Right forelimb (tissue), 1 donor: ENCODE results near the gene PPP2R1B.

ENCODE experiments used
- DNase-seq: peaks from one replicate; pipeline ENCODE4 v3.0.0-alpha.2; 2018

Gene PPP2R1B

DNA sequence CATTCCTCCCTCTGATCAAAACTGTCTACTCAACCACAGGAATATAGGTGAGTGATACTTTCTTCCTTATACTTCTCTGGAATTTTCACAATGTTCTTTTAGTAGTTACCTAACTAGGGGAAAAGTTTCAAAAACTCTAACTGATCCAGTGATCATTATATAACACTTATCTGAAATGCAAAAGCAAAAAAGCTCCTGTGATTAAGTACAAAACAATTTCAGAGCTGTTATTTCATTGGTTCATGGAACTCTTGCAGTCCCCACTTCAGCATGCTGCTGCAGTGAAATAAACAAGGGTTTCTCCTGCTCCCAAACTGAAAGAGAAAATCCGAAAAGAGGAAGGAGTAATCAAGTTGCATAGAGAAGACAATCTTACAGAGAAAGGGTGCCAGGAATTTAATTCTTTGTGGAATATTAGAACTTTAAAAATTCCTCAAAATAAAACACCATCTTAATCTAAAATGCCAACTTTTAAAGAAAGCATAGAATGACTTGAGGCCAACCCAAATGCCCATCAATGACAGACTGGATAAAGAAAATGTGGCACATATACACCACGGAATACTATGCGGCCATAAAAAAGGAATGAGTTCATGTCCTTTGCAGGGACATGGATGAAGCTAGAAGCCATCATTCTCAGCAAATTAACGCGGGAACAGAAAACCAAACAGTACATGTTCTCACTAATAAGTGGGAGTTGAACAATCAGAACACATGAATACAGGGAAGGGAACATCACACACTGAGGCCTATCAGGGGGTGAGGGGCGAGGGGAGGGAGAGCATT is 20.3 kb downstream of the PPP2R1B start:
- DNase-seq, result no peak

GRCh38 chr11:111743700-111744099 is 22.5 kb downstream of the PPP2R1B start:
- DNase-seq, result no peak

DNA sequence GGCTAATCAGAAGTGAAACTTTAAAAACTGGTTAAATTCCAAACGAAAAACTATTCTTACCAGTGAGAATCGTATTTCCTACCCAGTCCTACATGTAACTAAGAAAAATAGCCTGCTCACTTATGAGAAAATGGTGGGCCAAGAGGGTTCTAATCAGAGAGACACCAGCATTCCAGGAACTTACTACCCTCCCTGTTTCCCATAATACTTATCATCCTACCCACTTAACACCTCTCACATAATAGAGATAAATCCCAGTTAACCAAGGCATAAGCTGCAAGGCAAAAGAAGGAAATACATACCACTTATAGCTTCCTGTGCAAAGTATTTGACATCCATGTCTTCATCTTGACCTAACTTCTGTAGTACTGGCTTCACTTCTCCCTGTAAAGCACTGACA is 24.4 kb downstream of the PPP2R1B start:
- no peak for DNase-seq

- DNase-seq, result no peak
Observed at GRCh38 chr11:111739299-111739698, 26.9 kb downstream of the PPP2R1B start.

DNA sequence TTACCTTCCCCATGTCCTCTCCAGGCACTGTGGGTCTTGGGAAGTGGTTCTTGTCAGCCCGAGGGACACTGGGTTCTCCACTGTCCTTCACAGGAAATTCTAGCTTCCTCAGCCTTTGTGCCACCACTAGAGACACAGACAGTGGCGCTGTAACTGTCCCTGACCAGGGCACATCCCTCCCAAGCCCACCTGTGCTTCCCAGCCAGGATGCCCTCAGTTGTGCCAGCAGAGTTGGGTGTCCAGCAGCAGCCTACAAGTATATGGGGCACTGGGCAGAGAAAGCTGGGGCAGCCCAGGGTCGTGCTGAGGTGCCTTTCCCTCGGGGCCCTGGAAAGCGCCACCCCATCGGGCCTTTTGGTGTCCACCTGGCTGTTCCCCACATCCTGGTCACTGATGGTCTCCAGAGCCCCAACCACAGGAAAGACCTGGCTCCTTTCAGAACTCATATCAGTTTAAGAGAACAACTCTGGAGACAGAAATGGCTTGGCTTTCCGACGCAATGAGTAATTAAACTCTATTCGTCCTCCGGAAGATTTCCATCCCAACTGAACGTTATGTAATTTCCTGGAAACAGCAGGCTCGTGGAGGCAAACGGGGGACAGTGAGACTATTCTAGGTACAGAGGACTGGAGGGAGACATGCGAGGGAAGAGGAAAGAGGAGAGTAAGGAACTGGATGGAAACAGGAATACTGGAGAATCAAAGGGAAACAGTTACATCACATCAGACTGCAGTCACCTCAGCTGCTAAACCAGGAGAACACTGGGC is 28.6 kb downstream of the PPP2R1B start:
- no peak for DNase-seq

GRCh38 chr11:111736621-111737443 is 29.4 kb downstream of the PPP2R1B start:
- no peak for DNase-seq

DNA sequence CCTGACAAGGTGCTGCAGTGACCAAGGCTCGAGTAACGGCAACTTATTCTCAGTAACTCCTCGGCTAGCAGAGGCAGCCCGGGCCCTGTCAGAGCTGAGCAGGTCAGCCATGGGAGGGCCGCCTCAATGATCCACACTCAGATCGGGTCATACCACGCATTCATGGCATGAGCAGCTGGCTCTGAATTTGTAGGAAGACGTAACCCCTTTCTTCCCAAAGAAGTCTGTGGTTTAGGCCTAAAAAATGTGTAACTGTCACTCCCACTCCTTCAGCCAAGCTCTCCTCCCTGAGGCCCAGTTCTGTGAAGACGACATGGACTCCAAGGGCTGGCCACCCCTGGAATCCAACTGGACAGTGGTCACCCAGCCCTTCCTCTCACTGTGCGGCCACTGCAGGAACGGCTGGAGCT is 30.0 kb downstream of the PPP2R1B start:
- peak; percentile 70 for DNase-seq

DNA sequence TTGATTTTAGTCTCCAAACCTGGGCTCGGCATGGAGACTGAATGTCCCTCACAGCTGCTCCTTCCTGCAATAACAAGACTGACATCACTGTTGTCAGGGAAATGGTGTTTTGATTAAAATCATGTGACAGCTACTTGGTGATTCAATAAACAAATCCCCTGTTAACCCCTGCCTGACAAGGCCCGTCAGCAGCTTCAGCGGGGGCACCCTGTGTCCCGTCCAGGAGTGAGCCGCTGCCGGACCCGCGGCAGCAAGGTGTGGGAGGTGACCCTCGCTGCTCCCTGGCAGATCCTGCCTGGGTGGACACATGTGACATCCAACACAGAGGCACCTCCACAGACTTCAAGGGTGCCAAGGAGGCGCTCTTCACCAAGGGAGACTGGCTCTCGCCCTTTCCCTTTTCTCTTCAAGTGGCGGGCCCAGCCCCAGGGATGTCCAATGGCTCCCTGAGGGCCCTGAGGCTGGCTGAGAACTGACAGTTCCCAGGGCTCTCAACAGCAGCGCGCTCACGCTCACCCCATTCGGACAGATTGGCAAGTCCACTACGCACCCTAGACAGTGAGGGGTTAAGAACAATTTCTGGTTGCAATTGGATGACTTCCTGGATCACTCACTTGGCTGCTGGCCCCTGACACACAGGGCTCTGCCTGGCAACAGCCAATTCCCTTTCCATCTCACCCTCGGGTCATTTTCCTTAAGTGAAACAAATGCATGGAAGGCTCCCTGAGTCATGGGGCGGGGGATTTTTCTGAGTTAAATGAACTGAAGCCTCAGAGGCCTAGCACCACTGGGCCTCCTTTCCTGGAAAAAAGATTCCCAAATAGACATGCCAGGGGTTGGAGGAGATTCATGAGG is 30.7 kb downstream of the PPP2R1B start:
- DNase-seq, result peak; percentile 88

DNA sequence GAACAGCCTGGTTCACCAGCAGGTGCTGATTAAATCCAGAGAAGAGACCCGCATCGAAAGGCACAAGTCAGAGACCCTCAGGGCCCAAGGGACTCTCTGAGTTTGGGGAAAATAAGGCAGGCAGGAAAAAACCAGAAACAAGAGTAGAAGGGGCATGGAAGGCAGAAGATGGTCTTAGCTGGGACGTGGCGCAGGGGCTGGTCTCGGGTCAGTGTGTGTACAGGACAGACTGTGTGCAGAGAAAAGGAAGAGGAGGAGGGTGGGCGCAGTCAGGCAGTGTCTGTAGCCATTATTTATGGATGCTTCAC is 31.3 kb downstream of the PPP2R1B start:
- no peak for DNase-seq

- DNase-seq, result peak; percentile 56
Observed at GRCh38 chr11:111734101-111734953, 31.9 kb downstream of the PPP2R1B start.

DNA sequence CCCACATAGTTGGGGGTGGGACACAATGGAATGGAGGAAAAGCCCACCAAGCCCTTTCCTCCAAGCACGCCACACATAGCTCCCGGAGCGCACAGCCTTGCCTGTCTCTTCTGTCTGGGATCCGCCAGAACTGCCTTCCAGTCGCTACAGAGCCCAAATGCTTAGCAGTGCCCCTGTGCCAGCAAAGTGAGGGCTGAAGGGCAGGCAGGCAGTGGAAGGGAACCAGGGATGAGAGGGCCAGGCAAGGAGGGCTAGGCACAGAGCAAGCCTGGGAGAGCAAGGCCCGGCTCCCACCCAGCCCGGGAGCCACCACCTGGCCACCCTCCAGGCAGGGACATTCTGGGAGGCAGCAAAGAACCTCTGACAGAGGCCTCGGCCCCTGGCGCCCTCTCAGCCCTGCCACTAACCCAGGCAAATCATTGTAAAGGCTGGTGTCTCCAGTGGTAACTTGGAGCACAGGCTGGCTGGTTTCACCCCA is 32.5 kb downstream of the PPP2R1B start:
- DNase-seq, result no peak

DNA sequence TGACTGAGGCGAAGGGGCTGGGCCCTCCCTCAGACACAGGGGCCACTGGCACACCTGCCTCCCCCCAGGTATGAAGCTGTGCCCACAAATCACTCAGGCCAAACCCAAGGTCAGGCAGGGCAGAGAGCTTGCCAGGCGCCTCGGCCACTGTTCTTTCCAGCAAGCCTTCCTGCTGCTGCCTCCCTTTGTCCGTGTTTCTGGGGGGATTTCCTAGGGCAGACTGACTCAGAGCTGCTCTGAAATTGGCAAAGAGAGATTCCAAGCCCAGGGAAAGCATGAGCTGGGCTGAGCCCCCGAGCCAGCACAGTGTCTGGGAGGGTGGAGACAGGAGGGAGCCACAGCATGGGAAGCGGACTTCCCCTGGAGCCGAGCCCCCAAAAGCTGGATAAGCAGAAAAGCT is 33.2 kb downstream of the PPP2R1B start:
- peak; percentile 64 for DNase-seq

- no peak for DNase-seq
Observed at GRCh38 chr11:111731821-111732220, 34.4 kb downstream of the PPP2R1B start.

- no peak for DNase-seq
Observed at GRCh38 chr11:111730871-111731591, 35.2 kb downstream of the PPP2R1B start.

DNA sequence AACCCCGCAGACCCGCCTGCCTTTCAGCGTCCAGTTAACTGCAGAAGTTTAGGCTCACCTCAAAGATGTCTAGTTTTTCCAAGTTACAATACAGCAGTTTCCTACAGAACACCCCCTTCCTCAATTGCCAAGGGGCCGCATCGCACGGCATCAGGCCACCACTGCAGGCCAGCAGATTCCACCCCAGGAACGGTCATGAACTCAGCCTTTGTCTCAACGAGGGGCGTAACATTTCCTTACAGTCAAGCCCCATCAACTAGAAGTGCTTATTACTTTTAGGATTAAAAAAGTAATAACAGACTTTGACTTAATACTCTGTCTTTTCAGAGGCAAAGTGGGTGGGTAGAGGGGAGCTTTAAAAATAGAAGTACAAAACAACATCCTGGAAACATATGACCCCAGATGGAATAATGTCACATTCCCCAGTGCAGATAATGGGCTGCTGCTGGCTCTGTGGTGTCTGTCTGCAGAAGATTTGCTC is 36.3 kb downstream of the PPP2R1B start:
- peak; percentile 63 for DNase-seq

DNA sequence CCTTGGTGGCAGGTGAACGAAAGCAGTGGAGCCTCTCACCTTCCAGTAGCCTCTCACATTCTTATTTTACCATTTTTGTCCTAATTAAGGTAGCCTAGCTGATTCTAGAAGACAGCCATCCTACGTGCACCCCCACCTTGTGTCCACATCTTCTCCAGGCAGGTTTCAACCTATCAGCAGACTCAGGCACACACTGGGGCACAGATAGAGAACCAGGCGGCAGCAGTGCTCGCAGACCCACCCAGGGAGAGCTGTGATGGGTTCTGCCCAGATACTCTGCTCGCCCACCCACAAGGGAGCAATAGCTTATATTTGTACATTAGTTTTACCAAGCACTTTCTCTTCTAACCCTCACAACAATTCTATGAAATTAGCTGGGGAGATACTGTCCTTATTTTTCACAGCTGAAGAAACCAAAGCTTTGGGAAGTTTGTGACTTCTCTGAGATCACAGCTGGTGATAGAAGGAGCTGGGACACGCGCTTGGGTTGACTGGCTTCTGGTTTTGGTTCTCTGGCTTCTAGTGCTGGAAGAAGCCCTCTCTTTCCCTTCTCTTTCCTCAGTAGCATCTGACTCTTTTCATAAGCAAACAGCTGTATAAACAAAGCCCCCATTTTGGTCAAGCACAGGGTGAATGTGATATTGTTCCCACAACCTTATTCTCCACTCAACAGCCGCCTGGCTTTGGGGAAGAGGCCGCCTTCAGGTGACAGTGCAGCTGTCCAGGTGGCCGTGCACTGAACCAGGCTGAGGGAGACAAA is 36.9 kb downstream of the PPP2R1B start:
- no peak for DNase-seq

DNA sequence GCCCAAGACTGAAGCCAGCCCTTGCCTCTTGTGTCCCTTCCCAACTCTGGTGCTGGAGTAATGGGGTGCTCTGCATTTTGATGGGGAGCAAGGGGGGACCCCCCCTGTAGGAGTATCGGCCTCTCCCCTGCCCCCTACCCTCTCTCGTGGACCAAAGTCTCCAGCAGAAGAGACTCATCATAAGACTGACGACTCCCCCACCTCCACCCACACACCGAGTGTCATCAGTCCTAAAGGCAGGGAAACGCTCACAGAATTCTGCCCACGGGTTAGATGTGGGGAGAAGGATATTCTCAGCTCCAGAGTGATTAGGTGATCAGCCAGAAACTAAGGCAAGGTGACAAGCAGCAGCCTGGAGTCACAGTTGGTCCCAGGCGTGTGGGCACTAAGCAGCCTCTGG is 38.8 kb downstream of the PPP2R1B start:
- no peak for DNase-seq

DNA sequence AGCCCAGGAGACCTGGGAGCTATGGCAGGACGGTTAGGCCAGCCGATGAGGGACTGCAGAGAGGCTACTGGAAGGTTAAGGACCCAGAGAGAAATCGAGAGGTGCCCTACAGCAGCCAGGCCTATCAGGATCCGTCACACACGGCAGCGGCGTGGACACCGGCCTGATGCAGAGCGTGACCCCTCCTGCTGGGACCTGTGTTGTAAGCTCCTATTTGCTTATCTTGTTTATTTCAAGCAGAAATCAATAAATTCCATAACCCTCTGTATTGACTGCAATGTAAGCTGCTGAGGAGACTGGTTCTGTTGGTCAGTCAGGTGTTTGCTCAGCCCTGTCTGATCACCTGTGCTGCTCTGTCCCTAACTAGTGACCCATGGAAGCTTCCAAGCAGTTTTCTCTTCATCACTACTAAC is 39.9 kb downstream of the PPP2R1B start:
- no peak for DNase-seq

- no peak for DNase-seq
Observed at GRCh38 chr11:111725621-111726020, 40.6 kb downstream of the PPP2R1B start.

GRCh38 chr11:111724615-111725129 is 41.5 kb downstream of the PPP2R1B start:
- no peak for DNase-seq
